ENCODE data around the gene PAMR1.

Gene PAMR1

DNA sequence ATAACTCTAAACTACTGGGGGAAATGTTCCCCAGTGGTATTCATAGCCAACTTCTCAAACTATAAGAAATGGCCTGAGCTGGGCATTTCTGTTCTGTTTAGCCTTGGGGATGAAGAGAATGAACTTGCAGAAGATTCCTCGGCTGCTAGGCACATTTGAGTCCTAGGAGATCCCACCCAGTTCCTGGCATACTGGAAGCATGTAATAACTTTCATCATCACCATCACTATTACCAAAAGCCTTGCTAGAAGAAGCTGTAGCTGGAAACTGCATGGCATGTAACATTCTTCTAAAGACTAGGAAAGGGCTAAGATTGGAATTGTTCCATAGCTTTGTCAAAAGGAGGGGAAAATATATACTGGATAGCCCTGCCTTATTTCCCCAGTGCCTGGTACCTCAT, 65.9 kb downstream of the PAMR1 start:
- no peak for DNase-seq (ENCODE audit: low read depth, low spot score)

DNA sequence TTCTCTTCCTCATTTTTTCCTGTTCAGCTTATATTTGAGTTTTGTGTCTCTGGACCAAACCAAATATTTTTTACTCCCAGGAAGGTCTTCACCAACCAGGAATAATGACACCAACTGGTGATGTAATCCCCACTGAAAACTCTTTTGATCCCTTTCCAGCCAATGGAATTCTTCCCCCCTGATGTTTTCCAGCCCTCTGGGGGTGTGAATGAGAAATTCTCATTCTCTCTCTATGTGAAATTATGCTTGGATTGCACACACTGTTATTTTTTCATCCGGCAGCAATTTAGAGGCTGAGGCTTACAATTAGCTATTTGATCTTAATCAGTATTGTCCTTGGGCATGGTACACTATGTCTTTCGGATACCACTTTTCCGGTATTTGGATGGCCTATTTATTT, 66.6 kb downstream of the PAMR1 start:
- no peak for DNase-seq (ENCODE audit: low read depth, low spot score)

DNA sequence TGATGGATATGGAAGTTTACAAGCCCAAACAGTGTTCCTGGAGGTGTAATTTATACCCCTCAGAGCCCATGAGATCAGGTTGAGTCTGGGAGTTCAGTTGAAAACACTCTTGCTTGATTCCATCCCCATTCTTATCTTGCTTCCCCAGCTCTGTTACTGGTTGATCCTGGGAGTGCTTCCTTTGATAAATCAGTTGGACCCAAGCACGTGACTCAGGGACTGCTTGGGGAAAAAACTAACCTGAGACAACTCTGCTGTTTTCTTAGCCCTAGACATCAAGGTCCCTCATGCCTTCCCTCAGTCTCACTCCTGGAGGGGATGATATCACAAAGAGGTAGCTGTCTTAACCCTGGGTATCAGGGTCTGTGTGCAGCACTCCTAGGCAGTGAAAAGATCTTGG, 71.1 kb downstream of the PAMR1 start:
- DNase-seq (ENCODE audit: low read depth, low spot score), result no peak

DNA sequence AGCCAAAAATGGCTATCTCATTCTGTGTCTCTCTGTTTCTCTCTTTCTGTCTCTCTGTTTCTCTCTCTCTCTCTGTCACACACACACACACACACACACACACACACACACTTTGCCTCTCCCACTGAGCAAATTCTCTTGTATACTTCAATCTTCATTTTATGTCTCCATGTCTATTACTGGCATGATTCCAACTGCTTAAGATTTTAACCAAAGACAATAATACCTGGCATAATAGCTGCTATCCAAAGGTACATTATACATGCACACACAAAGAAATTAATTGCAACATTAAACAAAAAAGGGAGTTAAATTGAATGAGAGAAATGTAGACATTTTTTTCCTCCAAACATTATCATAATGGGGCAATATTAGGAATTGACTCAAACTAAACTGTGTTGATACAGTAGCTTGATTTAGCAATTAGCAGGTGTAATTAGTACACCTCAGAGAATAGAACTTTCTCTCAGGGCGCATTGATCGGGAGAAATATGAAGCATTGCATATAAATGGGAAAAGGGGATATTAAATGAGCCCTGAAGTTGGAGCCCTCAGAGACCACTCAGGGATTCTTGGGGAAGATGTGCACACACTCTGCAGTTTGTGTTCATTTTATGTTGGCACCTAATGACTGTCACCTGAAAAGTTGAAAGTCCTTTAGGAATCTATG, 88.7 kb downstream of the PAMR1 start:
- DNase-seq (ENCODE audit: low read depth, low spot score), result no peak

DNA sequence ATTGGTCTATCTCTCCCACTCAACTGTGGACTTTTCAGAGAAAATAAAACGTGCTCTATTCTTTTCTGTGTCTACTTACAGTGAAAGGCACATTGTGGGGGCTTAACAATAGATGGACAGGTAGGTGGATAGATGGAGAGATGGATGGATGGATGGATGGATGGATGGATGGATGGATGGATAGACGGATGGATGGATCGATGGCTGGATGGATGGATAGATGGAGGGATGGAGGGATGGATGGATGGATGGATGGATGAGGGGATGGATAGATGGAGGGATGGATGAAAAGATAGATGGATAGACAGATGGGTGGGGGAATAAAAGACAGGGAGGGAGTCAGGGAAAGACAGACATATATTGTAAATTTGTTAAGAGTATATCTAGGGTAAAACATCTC, 91.8 kb downstream of the PAMR1 start:
- DNase-seq (ENCODE audit: low read depth, low spot score), result no peak

DNA sequence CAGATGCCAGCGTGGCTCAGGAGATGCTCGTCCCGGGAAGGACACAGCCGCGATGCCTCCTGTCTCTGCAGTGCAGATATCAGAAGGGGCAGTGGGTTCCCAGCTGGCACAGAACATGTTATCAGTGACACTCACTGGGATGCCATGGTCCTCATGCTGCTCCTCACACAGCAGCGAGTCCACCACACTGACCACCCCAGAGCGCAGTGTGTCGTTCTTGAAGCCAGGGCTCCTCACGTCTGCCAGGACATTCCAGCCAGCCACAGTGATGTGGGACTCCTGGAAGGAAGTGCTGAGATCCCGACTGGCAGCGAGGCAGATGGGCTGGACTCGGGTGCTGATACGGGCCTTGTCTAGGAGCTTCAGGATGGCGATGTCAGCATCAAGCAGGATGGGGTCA, 93.0 kb downstream of the PAMR1 start:
- DNase-seq (ENCODE audit: low read depth, low spot score), result no peak

DNA sequence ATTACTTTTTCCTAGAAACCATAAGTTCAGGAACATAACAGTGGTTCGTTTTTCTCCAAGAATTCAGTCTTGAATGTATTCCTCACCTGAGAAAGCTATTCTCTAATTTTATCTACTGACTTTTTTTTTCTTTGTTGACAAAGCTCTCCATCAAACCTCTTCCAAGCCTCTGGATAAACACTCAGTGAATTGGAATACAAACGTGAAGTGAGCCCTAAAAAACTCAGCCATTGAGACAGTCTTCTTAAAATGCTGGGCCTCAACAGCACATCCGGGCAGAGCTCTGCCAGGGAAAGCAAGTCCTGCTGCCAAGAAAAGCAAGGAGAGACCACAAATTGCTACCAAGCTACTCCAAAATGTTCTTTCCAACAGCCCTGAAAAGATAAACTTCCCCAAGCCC, 98.3 kb downstream of the PAMR1 start:
- no peak for DNase-seq (ENCODE audit: low read depth, low spot score)

DNA sequence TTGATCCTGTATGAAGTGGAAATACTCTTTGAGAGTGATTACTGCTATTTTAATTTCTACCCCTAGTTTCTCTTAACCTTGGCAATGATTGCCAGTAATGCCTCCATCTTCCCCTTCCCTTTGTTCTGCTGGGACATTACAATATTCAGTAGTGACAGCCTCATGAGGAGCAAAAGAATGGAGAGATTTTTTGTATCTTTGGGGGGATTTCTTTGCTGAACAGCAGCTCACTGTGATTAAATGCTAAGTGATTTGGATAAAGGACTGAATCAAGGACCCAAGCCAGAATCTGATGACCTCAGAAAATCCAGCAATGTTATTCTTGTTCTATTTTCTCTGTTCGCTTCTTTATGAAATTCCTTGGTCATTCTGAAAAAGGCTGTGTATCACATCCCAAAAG, 99.1 kb downstream of the PAMR1 start:
- DNase-seq (ENCODE audit: low read depth, low spot score), result no peak

DNA sequence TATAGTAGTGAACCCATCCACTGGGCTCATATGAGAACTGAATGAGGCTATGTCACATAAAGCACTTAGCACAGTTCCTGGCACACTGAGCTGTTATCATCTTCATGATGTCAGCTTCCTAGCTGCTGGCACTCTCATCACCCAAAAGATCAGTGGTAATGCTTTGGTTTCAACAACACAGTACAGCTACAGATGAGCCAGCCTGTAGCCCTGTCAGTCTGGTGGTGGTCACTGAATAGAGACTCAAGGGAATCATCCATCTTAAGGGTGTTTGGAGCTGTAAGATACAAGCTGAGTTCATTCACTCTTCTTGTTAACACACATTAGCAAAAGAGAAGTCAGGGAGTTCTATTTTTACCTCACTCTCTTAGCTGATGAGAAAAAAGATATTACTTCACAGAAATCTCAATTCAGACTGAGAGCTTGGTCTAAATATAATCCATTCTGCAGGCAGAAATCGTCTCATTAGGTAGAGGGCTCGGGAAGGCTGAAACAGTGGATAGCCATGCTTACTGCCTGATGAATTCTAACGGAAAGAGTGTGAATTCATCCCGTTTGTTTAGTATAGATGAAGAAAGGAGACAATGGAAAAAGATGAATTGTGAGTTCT, 99.7 kb downstream of the PAMR1 start:
- no peak for DNase-seq (ENCODE audit: low read depth, low spot score)

DNA sequence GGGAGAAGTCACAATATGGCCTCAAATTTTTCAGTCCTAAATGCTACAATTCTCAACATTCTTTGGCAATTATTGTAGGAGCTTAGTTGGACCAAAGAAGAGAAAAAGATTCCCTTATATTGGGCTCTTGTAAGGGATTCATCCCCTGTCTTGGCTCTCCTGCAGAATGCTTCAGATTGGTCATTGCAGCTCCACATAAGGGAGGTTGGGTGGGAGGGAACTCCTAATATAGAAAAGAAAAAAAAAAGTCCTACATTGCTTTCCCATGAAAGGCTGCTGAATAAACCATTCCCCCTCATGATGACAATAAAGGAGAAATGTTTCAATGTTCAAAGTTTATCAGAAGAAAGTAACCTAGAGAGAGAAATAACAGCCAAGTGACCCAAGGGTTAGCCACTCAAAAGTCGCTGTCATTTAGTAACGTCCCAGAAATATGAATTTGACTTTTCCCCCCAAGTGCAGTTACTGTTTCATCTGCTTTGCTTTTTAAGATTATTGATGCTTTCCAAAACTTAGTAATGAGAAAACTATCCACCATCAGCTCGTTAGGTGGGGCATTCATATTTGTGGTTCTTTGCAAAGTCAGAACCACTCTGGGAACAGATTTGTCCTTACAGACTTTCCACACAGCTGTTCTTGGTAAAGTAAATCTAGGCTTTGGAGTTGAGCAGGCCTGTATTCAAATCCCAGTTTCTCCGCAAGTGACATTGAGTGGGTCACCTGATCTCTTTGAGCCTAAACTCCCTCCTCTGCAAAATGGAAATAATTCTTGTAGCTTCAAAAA, 101.1 kb downstream of the PAMR1 start:
- no peak for DNase-seq (ENCODE audit: low read depth, low spot score)

DNA sequence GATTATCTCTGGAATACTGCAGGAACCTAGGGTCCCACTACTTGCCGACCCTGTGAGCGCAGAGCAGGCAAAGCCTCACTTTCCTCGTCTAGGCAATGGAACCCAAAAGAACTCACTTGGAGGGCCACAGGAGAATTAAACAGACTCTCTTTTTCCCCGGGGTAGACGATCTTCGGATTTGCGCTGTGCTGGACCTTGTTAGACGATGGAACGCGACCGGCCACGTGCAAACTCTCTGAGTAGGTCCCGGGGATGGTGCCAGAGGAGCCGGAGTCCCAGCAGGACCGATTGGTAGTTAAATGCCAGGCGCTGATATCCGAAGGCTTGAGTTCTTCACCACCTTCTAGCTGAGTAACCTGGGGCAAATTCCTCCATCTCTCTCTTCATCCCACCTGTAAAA, 105.0 kb downstream of the PAMR1 start:
- no peak for DNase-seq (ENCODE audit: low read depth, low spot score)

DNA sequence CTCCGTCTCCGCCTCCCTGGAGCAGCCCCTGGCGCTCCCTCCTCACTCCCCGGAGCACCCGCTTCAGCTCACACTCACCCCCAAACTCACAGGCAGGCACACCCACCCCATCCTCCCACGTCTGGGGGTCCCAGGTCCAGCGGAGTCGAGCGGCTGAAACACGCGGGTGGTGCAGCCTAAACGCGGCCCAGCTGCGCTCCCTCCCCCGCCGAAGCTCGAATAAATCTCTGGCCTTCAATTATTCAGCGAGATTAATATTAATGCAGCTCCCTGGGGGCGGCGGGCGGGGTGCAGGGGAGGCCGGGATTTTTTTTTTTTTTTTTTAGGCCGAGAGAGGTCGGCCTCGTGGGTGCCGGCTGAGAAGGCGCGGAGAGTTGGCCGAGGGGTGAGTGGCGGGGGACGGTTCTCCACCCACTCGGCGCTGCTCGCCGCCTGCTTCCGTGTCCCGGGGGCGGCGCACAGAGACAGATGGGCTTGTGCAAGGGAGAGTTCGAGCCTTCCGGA, 105.5 kb downstream of the PAMR1 start:
- DNase-seq (ENCODE audit: low read depth, low spot score), result peak; percentile 31

DNA sequence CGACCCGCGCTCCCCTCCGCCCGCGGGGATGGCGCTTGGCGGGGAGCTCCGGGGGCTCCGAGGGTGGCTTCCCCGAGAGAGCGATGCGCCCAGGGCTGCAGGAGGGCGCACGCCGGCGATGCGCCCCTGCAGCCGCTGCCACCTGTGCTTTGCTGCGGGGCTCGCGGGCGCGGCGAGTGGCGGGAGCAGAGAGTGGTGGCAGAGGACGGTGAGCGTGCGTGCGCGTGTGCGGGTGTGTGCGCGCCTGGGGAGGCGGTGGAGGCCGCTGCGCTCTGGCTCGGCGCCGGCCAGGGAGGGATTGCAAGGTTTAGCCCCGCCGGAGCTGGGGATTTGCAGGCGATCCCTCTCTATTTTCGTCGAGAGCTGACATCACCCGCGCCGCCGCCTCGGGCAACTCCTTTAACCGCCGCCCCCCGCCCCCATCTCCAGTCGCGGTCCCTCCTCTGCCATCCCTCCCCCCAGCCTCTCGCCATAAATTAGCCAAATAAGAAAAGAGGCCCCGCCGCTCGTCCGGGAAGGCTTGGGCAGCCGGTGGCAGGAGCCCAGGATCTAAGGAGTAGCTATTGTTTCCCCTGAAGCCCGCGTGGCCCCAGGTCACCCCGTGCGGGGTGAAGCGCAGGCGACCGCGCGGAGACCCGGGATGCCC, 106.1 kb downstream of the PAMR1 start, which contains the start of gene SLC1A2:
TSS of gene SLC1A2 (minus strand) at position 375 of the 646 bp plus-strand sequence. CDS start 592 bp downstream, outside the sequence.
- peak; percentile 82 for DNase-seq (ENCODE audit: low read depth, low spot score)

DNA sequence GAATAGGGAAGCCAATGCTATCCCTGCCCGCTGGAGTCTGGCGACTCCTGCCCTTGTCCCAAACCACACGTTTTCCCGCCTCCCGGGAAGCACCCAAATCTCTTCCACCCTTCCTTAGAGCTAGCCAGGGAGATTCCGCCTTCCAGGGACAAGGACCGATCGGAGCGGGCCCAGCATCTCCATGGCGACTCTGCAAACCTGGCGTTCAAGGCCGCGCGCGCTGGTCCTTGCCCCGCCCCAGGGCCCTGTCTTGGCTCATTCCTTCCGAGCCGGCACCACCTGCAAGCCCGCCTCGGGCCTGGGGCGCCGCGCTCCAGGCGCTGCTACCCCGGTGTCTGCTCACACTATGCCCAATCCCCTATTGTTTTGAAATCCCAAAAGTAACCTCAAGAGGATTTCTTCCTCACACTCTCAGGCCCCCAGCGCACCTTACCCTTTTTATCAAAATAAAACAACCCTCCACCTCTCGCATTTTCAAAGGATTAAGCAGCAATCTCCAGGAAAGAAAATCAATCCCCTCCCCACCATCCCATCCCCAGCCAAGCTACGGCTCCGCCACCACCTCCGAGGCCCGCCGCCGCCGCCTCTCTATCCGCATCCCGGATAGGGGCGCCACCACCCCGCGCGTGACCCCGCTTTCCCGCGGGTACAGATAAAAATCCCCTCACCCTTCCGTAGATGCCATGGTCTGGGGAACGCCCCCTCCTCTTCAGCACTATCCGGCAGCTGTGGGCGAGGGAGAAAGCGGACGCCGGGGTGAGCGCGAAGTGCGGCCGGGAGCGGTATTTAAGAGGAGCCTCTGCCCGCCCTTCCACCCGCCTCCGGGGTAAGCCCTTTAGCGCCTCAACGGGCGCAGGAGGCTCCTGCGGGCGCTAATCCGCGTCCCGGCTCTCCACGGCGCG, 106.9 kb downstream of the PAMR1 start:
- peak; percentile 68 for DNase-seq (ENCODE audit: low read depth, low spot score)

DNA sequence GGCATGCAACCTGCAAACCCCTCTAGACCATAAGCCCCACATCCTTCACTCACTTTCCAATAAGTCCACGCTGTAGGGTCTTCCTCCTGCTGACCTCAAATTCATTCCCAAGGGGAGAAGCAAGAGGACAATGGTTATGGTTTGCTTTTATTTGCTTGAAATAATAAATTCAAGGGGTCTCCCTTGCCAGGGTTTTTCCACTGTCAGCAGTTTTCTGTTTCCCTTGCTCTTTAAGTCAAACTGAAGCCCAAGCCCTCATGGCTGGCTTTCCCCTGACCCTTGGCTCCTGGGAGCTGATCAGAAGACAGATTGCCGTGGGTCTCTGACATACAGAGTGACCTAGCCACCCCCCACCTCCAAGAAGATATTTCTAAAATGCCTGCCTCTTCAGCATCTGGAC, 109.9 kb downstream of the PAMR1 start:
- DNase-seq (ENCODE audit: low read depth, low spot score), result no peak

DNA sequence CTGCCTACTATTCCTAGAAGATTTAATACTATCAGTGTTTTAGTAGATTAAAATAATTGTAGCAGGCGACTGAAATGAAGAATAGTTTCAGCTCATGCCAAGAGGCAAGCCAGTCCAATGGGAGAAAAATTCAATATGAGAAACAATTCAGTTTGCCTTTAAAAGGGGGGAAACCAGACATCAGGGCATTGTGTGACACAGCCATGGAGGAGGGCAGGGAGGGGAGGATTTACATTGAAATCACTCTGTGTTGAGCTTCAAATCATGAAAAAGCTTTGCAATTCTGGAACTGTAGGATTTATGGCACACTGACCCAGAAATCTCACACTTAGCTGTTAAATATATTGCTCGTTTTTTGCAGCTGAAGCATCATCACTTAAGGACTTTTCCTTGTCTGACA, 110.6 kb downstream of the PAMR1 start:
- DNase-seq (ENCODE audit: low read depth, low spot score), result no peak

DNA sequence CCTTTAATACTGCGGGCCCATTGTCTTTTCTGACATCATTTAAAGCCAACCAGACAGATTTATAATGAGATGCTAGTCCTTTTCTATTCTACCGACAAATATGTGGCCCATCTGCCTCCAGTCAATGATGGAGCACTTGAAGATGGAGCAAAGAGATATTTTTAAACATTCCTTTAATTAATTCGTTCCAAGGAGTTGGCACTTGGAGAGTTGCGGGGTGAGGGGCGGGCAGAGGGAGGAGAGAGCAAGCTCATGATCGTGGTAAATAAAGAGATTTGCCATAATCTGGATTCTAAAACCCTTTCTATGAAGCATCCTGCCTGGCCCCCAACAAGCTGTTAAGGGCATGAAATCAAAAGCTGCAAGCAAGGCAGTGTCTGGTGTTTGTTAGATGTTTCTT, 111.1 kb downstream of the PAMR1 start:
- no peak for DNase-seq (ENCODE audit: low read depth, low spot score)

DNA sequence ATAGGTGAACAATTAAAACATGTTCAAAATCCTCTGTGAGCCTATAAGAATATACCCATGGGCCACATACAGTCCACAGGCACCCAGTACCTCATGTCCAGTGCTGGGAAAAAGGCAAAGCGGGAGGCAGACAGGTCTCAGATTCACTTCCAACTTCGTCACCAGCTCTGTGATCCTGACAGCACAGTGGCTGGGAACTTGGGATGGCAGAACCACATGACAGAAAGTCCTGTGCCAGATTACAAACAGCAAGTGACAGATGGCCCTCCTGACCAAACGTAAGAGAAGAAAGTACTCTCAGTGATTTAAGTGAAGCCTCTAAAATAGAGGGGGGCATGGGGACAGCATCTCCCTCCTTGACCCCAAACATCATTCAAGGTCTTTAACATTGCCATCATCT, 111.8 kb downstream of the PAMR1 start:
- DNase-seq (ENCODE audit: low read depth, low spot score), result no peak

DNA sequence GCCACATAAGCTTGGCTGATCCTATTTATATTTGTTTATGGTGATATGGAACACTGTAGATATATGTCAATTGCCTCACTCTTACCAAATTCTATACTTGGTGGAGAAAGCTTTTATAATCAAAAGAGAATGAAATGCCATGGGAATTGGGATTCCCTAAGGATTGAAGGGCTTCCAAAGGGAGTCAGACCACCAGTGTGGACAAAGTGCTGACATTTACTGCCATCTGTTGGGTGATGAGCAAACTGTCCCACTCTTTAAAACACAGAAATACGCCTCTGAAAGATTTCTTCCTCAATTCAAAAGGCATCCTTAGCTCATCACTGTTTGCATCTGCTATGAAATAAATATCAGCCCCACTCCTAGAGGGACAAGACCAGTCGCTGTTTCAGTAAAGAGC, 113.1 kb downstream of the PAMR1 start:
- DNase-seq (ENCODE audit: low read depth, low spot score), result no peak

DNA sequence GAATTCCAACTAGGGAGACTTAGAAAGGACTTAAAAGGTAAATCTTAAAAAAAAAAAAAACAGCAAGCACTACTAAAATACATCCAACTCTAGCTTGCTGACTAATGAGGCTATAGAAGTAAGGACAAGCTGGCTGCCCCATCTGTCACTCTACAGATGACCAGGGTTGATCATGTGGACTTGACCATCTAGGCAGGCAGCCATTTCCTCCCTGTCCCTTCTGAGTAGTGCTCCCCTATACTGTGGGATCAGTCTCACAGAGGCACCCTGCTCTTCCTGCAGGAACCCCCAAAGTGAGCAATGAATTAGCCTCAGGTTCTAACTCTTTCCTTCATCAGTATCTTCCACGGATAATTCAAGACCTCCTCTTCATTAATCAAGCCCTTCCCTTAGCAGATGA, 118.4 kb downstream of the PAMR1 start:
- DNase-seq (ENCODE audit: low read depth, low spot score), result no peak

DNA sequence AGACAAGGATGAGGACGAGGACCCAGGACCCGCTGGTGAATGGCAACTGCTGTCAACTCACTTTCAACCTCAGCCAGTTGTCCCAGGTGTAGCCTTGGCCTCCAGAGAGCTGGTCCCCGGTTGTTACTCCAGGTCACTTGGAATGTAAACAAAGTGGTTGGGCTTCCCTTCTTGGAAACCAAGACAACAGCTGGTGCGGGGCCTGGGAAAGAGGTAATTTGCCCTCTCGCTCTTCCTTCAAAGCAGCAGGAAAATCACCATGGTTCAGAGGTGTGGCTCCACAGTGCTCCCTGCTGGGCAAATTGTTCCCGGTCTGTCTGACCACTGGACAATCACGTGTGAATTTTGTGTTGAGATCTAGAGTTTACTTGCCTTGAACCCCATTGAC, 121.0 kb downstream of the PAMR1 start:
- DNase-seq (ENCODE audit: low read depth, low spot score), result peak; percentile 96

All from ELF-1 (cell line).